CD4-positive, alpha-beta T cell treated with Interleukin-1 beta for 1 hour (primary cell): ENCODE results near the gene GZMM.

Experiments
- DNase-seq, 2 donors: peaks; one replicate each; pipeline ENCODE4 v3.0.0-alpha.2; 2020 to 2022

The GZMM gene

DNA sequence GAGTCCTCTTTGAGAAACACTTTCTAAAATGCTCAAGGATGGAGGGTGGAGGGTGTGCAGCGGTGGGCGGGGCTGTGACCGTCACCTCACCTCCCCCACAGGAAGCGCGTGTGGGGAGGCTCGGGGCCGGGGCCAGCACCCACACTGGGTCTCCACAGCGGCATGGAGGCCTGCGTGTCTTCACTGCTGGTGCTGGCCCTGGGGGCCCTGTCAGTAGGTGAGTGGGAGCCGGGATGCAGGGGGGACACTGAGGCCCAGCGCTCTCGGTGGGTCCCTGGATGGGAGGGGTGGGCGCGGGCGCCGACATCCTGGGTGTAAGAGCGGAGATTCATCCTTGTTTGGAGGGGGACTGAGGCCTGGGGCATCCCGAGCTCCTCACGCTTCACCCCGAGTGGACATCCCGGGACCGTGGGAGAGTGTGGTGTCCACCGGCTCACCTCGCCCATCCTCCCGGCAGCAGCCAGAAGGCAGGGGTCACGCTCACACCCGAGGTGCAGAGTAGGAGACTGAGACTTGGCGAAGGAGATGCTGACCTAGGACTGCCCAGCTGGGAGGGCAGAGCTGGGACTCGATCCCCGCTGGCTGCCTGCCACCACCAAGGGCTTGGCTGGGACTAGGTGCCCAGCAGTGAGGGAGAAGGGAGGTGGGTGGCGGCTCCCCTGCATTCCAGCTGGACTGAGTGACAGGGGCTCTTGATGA, at the start of gene GZMM:
Gene GZMM, plus strand, starts transcription at position 144 of the 699 bp plus-strand sequence. Its CDS starts 19 bp downstream, at position 163.
- DNase-seq: peak; percentile 87 to 89

DNA sequence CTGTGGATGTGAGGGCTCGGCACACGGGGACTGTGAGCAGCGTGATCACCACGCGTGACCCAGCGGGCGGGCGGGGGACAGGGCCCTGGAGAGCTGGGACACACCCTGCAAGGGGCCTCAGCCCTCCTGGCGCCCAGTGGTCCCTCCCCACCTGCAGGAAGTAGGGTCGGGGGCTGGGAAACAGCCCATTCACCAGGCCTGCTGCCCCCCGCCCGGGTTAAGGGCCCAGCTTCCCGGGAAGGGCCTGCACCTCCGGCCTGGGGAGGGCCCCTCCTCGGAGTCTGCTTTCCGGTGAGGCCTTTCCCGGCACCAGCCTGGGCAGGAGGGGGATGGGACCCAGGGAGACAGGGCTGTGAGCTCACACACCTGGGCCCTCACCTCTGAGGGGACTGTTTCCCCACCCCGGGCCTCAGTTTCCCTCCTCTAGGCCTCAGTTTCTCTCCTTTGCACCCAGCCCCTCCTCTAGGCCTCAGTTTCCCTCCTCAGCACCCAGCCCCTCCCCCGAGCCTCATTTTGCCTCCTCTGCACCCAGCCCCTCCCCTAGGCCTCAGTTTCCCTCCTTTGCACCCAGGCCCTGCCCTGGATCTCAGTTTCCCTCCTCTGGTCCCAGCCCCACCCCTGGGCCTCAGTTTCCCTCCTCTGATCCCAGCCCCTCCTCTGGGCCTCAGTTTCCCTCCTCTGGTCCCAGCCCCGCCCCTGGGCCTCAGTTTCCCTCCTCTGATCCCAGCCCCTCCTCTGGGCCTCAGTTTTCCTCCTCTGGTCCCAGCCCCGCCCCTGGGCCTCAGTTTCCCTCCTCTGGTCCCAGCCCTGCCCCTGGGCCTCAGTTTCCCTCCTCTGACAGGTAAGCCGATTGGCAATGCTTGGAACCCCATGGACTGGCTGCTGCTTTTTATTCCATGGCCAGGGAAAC, 49.4 kb upstream of the GZMM start:
- DNase-seq: no peak

- no peak for DNase-seq
Observed at GRCh38 chr19:495081-495401, 48.8 kb upstream of the GZMM start.

GRCh38 chr19:495402-496111, 48.3 kb upstream of the GZMM start:
- peak; percentile 41 to 51 for DNase-seq

GRCh38 chr19:496112-496665, 47.7 kb upstream of the GZMM start, which contains the start of gene MADCAM1:
Gene MADCAM1, plus strand, starts transcription at chr19:496486. Its CDS starts 14 bp downstream, at chr19:496500.
- no peak for DNase-seq

DNA sequence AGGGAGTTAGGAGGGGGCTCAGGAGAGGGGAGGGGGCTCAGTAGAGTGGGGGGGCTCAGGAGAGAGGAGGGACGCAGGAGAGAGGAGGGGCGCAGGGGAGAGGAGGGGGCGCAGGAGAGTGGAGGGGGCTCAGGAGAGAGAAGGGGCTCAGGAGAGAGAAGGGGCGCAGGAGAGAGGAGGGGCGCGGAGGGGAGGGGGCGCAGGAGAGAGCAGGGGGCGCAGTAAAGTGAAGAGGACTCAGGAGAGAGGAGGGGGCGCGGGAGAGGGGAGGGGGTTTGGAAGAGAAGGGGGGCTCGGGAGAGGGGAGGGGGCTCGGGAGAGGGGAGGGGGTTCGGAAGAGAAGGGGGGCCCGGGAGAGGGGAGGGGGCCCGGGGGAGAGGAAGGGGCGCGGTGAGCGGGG, 46.9 kb upstream of the GZMM start:
- no peak for DNase-seq

DNA sequence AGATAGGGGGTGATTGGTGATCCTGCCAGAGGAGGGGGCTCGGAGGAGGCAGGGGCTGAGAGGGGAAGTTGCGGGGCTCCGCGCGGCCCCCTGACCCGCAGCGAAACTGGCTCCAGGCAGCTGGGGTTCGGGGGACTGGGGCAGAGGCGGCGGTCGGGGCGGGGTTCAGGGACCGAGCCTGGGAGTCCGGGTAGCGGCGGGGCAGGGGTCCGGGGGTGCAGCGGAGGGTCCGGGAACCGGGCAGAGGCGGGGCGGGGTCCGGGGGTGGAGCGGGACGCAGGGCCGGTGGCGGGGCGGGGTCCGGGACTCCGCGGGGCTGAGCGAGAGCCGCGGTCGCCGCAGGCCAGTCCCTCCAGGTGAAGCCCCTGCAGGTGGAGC, 46.4 kb upstream of the GZMM start:
- no peak for DNase-seq

GRCh38 chr19:497869-498510, 45.9 kb upstream of the GZMM start:
- DNase-seq: no peak

DNA sequence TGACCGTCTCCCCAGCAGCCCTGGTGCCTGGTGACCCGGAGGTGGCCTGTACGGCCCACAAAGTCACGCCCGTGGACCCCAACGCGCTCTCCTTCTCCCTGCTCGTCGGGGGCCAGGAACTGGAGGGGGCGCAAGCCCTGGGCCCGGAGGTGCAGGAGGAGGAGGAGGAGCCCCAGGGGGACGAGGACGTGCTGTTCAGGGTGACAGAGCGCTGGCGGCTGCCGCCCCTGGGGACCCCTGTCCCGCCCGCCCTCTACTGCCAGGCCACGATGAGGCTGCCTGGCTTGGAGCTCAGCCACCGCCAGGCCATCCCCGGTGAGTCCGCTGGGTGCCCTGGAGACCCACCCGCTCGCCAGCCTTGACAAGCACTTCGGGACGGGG, 45.4 kb upstream of the GZMM start:
- DNase-seq: no peak

GRCh38 chr19:498977-499623, 44.8 kb upstream of the GZMM start:
- no peak for DNase-seq

DNA sequence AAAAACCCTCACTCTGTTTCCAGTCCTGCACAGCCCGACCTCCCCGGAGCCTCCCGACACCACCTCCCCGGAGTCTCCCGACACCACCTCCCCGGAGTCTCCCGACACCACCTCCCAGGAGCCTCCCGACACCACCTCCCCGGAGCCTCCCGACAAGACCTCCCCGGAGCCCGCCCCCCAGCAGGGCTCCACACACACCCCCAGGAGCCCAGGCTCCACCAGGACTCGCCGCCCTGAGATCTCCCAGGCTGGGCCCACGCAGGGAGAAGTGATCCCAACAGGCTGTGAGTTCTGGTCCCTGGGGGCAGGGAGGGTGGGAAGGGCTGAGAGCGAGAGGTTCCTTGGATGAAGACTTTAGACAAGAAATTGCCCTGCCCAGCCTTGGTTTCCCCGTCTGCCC, 42.2 kb upstream of the GZMM start:
- no peak for DNase-seq

DNA sequence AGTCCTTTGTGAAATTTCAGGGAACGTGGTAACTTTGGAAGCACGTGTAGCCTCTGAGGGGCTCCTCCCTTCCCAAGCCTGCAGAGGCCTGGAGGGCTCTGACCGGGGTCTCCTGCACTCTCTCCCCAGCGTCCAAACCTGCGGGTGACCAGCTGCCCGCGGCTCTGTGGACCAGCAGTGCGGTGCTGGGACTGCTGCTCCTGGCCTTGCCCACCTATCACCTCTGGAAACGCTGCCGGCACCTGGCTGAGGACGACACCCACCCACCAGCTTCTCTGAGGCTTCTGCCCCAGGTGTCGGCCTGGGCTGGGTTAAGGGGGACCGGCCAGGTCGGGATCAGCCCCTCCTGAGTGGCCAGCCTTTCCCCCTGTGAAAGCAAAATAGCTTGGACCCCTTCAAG, 39.2 kb upstream of the GZMM start:
- no peak for DNase-seq

- DNase-seq: peak; percentile 96 to 97
Observed at GRCh38 chr19:506404-507285, 37.2 kb upstream of the GZMM start.

GRCh38 chr19:507286-508203, 36.3 kb upstream of the GZMM start, which contains the start of gene TPGS1:
Gene TPGS1, plus strand, starts transcription at chr19:507497. Its CDS starts 10 bp downstream, at chr19:507507.
- DNase-seq: peak; percentile 76 to 78

- DNase-seq: no peak
Observed at GRCh38 chr19:508204-509150, 35.4 kb upstream of the GZMM start.

GRCh38 chr19:510606-511100, 33.2 kb upstream of the GZMM start:
- peak; percentile 94 to 95 for DNase-seq

DNA sequence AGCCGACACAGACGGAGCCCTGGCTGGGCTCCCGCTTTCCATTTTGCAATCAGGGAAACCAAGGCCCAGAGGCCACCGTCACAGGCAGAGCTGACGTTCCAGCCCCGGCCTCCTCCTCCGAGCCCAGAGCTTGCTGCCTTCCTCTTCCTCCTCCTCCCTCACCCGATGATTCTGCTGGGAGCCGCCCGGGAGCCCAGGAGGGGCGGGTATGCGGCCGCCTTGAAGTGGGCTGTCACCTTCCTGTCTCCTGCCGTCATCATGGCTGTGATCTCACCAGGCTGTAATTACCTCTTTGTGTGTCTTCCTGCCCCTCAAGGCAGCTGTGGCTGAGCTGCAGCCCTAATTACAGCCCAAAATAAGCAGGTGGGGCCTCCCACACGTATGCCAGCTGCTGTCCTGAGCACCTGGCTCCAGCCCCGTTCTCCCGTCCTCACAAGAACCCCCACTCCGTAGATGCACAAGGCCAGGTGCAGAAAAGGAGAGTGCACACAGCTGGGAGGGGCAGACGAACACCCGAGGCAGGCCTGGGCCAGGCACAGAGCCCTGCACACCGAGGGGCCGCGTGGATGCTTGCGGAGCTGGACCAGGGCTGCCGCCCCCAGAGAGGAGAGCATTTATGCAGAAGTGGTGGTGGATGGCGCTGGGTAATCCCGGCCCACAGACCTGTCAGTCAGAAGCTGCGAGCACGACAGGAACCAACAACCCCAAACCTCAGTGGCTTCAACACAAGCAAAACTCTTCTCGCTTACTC, 32.6 kb upstream of the GZMM start:
- DNase-seq: peak; percentile 91
